Lower leg skin (tissue), 3 donors: Measurements from ENCODE around the gene PIAS2.

ENCODE experiments used
- POLR2A ChIP-seq, 2 donors: fragments of 450-650 bp; IDR thresholded peaks; one replicate each; pipeline ENCODE4 v1.6.1; 2016 to 2017; ENCODE audit warnings: antibody characterized with exemption in 2 of 2, mild to moderate bottlenecking in 1 of 2, moderate library complexity in 1 of 2
- TF ChIP-seq, protein P1 (sequence below), 3 donors: fragments of 450-650 bp; IDR thresholded peaks; one replicate each; pipeline ENCODE4 v1.5.1; 2016; ENCODE audit warnings: antibody characterized with exemption in 3 of 3, mild to moderate bottlenecking in 3 of 3, moderate library complexity in 2 of 3

DNA sequence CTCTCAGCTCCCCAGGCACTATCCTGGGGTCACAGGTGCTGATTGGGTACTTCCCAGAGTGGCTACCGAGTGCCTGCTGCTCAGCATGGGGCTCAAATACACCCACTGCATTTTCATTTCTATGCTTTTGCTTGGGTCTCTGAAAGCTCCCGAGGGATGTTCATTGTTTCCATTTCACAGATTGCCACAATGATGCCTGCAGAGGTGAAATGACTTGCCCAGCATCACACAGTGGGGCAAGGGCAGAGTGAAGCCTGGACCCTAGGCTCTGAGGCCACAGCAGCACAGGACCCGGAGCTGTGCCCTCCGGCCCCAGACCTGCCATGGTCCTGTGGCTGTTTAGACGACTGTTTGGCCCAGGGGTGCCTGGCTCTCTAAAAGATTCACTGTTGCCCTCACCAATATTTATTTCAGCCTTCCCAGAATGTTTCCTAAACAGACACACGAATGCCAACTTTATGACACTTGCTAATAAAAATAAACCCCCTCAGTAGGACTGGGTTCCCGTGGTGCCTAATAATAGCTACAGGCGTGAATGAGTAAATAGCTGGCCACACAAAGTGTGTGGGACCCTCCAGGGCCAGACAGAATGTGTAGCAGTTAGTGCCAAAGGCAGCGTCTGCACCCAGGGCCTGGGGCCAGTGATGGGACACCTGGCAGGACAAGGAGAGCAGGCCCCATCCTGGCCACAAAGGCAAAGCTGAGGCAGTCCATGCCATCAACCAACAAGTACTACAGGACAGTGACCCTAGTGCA is 149.0 kb downstream of the PIAS2 start:
- TF ChIP-seq, protein P1, sequence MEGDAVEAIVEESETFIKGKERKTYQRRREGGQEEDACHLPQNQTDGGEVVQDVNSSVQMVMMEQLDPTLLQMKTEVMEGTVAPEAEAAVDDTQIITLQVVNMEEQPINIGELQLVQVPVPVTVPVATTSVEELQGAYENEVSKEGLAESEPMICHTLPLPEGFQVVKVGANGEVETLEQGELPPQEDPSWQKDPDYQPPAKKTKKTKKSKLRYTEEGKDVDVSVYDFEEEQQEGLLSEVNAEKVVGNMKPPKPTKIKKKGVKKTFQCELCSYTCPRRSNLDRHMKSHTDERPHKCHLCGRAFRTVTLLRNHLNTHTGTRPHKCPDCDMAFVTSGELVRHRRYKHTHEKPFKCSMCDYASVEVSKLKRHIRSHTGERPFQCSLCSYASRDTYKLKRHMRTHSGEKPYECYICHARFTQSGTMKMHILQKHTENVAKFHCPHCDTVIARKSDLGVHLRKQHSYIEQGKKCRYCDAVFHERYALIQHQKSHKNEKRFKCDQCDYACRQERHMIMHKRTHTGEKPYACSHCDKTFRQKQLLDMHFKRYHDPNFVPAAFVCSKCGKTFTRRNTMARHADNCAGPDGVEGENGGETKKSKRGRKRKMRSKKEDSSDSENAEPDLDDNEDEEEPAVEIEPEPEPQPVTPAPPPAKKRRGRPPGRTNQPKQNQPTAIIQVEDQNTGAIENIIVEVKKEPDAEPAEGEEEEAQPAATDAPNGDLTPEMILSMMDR (IDR thresholded peaks at IDR 0.05), result no peak
- no peak for TF ChIP-seq POLR2A (IDR thresholded peaks at IDR 0.05)
